HepG2 (cell line): ENCODE results near the gene LRTM2. TPM values are rescaled to one million over a fixed set of nuclear protein-coding genes. Genes with fewer than 3 reads are reported as not detected.
A peak's percentile ranks its signal among the peaks of the same experiment; 100 is the strongest.

ENCODE experiments used
- ARID5B ChIP-seq: IDR thresholded peaks from 2 replicates; pipeline ENCODE4 v1.4.0; 2020; ENCODE audit warnings: mild to moderate bottlenecking, missing genetic modification reagents
- CERS6 ChIP-seq: sonication (generic); formaldehyde crosslinking; IDR thresholded peaks from 2 replicates; pipeline ENCODE4 v1.5.0; 2020; ENCODE audit warnings: missing genetic modification reagents
- GATAD2A ChIP-seq: IDR thresholded peaks from 2 replicates; pipeline ENCODE4 v1.6.1; 2016
- HNF4G ChIP-seq, 2 experiments: sonication (generic) in 1 of 2; formaldehyde crosslinking in 1 of 2; IDR thresholded peaks; 2 replicates each; pipeline versions ENCODE4 v1.4.0 to v1.6.1; 2011 to 2020; ENCODE audit warnings: borderline replicate concordance in 2 of 2, low read depth in 2 of 2, mild to moderate bottlenecking in 2 of 2, low read length in 1 of 2, missing genetic modification reagents in 1 of 2, moderate library complexity in 1 of 2
- KDM5A ChIP-seq: fragments of 200-600 bp; sonication (generic); IDR thresholded peaks from 2 replicates; pipeline ENCODE4 v1.7.0; 2018; ENCODE audit warnings: antibody characterized with exemption, mild to moderate bottlenecking, low read length, borderline replicate concordance
- NR2F1 ChIP-seq, 2 experiments: fragments of 450-650 bp in 1 of 2; formaldehyde crosslinking in 1 of 2; IDR thresholded peaks; 2 replicates each; pipeline versions ENCODE4 v1.5.0 to v1.6.1; 2016 to 2020; ENCODE audit warnings: mild to moderate bottlenecking in 1 of 2, missing compliant biosample characterization in 1 of 2, missing genetic modification reagents in 1 of 2, moderate library complexity in 1 of 2
- POGZ ChIP-seq: sonication (generic); formaldehyde crosslinking; IDR thresholded peaks from 2 replicates; pipeline ENCODE4 v1.4.0; 2020; ENCODE audit warnings: mild to moderate bottlenecking, missing genetic modification reagents
- SKI ChIP-seq: fragments of 450-650 bp; IDR thresholded peaks from one replicate; pipeline ENCODE4 v1.6.1; 2018; ENCODE audit warnings: mild to moderate bottlenecking; ENCODE audit not compliant: partially characterized antibody
- TFDP1 ChIP-seq: IDR thresholded peaks from 2 replicates; pipeline ENCODE4 v1.6.1; 2016; ENCODE audit warnings: missing compliant biosample characterization, missing genetic modification reagents, borderline replicate concordance
- THAP8 ChIP-seq: sonication (generic); formaldehyde crosslinking; IDR thresholded peaks from 2 replicates; pipeline ENCODE4 v1.5.1; 2020; ENCODE audit warnings: missing genetic modification reagents, mild to moderate bottlenecking, borderline replicate concordance
- ZBTB10 ChIP-seq: sonication (generic); formaldehyde crosslinking; IDR thresholded peaks from 2 replicates; pipeline ENCODE4 v1.4.0; 2020; ENCODE audit warnings: missing genetic modification reagents, borderline replicate concordance
- ZBTB44 ChIP-seq: sonication (generic); formaldehyde crosslinking; IDR thresholded peaks from 2 replicates; pipeline ENCODE4 v1.4.0; 2020; ENCODE audit warnings: missing genetic modification reagents
- ZFX ChIP-seq: sonication (generic); formaldehyde crosslinking; IDR thresholded peaks from 2 replicates; pipeline ENCODE4 v1.4.0; 2020; ENCODE audit warnings: mild to moderate bottlenecking, low read depth, missing genetic modification reagents, moderate library complexity
- ZMYM3 ChIP-seq: sonication (generic); formaldehyde crosslinking; IDR thresholded peaks from 2 replicates; pipeline ENCODE4 v1.5.1; 2020; ENCODE audit warnings: mild to moderate bottlenecking, missing genetic modification reagents
- ZNF224 ChIP-seq: sonication (generic); formaldehyde crosslinking; IDR thresholded peaks from 2 replicates; pipeline ENCODE4 v1.5.0; 2020; ENCODE audit warnings: mild to moderate bottlenecking, missing genetic modification reagents
- ZNF788 ChIP-seq: sonication (generic); formaldehyde crosslinking; IDR thresholded peaks from 2 replicates; pipeline ENCODE4 v1.5.0; 2020; ENCODE audit warnings: mild to moderate bottlenecking, missing genetic modification reagents, borderline replicate concordance
- polyA plus RNA-seq, 8 experiments: library from polyadenylated mRNA; depleted of rRNA in 3 of 8; stranded (reverse) in 7 of 8; unstranded in 1 of 8; fragments of >200 nt; fragmentation: Illumina TruSeq in 4 of 8; extraction: Trizol in 4 of 8; gene quantifications; 2 replicates each; pipeline versions ENCODE4 v1.2.1 to v1.2.3, GENCODE V29; 2011 to 2016; ENCODE audit warnings: low read depth in 4 of 8, missing spikeins in 1 of 8, mixed read lengths in 1 of 8; ENCODE audit not compliant: insufficient read depth in 1 of 8
- total RNA-seq, 5 experiments: library from RNA; depleted of rRNA; stranded (reverse); fragments of >200 nt; fragmentation: Illumina TruSeq; extraction: Trizol; gene quantifications; 2 replicates each; pipeline ENCODE4 v1.2.3, GENCODE V29; 2016; ENCODE audit warnings: low read depth in 1 of 5

The LRTM2 gene
- total and polyA plus RNA-seq, 2 of the 13 experiments (the other 11 are each of a cell fraction or from before 2014, with no cell fraction given) = 0.09 TPM; not detected in 1

GRCh38 chr12:1812650-1813302 is 7.6 kb upstream of the LRTM2 start (continued):
- no peak for TF ChIP-seq CERS6 (CRISPR knock-in tag)
- peak; percentile 89 for TF ChIP-seq GATAD2A (CRISPR knock-in tag)
- no peak for TF ChIP-seq THAP8 (CRISPR knock-in tag)
- TF ChIP-seq NR2F1 (CRISPR knock-in tag; IDR thresholded peaks at IDR 0.05) = peak; percentile 96
- peak; percentile 75; the same call in 1 of the 2 replicates for TF ChIP-seq ZMYM3
- TF ChIP-seq ZNF788 (CRISPR knock-in tag) = no peak
- TF ChIP-seq ZFX (CRISPR knock-in tag) = no peak
- TF ChIP-seq SKI = peak; percentile 48
- peak; percentile 18; the same call in 1 of the 2 replicates for TF ChIP-seq TFDP1 (CRISPR knock-in tag)
- TF ChIP-seq ZBTB10 (CRISPR knock-in tag) = no peak
- TF ChIP-seq ARID5B = peak; percentile 91
- peak; percentile 72; the same call in 1 of the 2 replicates for TF ChIP-seq HNF4G (IDR thresholded peaks at IDR 0.05; ENCODE audit: borderline replicate concordance, low read depth, low read length)
- TF ChIP-seq HNF4G (CRISPR knock-in tag; IDR thresholded peaks at IDR 0.05; ENCODE audit: borderline replicate concordance, low read depth) = peak; percentile 65; the same call in 1 of the 2 replicates
- no peak for TF ChIP-seq ZBTB44 (CRISPR knock-in tag)
- no peak for TF ChIP-seq KDM5A
- no peak for TF ChIP-seq ZNF224 (CRISPR knock-in tag)
- no peak for TF ChIP-seq POGZ (CRISPR knock-in tag)
